Calu3 (cell line): ENCODE results near the gene NAA80. TPM values are rescaled to one million over a fixed set of nuclear protein-coding genes. Genes with fewer than 3 reads are reported as not detected.

Experiments
- BruUV-seq: library from RNA; stranded (reverse); fragments of 400-500 nt; replicated peaks from 2 replicates; lab custom pipeline; 2021; lab: Mats Ljungman, UMichigan
- CTCF ChIA-PET: fragments of 300-600 bp; sonication (Branson Sonifier 250); formaldehyde crosslinking; loops from one replicate; lab custom pipeline; 2022; ENCODE audit warnings: antibody characterized with exemption; lab: Charles Lee
- DNase-seq: peaks from one replicate; pipeline ENCODE4 v3.0.0; 2022
- H3K27ac Mint-ChIP-seq: one replicate; pipeline ENCODE4 v1.8.0; 2022; ENCODE audit warnings: mixed read lengths; ENCODE audit not compliant: unreplicated experiment
- H3K27me3 Mint-ChIP-seq: one replicate; pipeline ENCODE4 v1.8.0; 2022; ENCODE audit warnings: mixed read lengths; ENCODE audit not compliant: unreplicated experiment
- H3K36me3 Mint-ChIP-seq: one replicate; pipeline ENCODE4 v1.8.0; 2022; ENCODE audit warnings: mild to moderate bottlenecking, moderate library complexity, mixed read lengths; ENCODE audit not compliant: insufficient read depth, unreplicated experiment
- H3K4me1 Mint-ChIP-seq: one replicate; pipeline ENCODE4 v1.8.0; 2022; ENCODE audit warnings: mild to moderate bottlenecking, low read depth, mixed read lengths; ENCODE audit not compliant: unreplicated experiment
- H3K4me3 Mint-ChIP-seq: one replicate; pipeline ENCODE4 v1.8.0; 2022; ENCODE audit warnings: mild to moderate bottlenecking, low read depth, moderate library complexity, mixed read lengths; ENCODE audit not compliant: unreplicated experiment
- H3K9me3 Mint-ChIP-seq: one replicate; pipeline ENCODE4 v1.8.0; 2022; ENCODE audit warnings: low read depth, mixed read lengths; ENCODE audit not compliant: unreplicated experiment
- CTCF ChIP-seq: fragments of 200-600 bp; IDR thresholded peaks from one replicate; pipeline ENCODE4 v1.8.0; 2022; ENCODE audit warnings: antibody characterized with exemption; ENCODE audit not compliant: unreplicated experiment
- intact Hi-C: fragments of 100-400 bp; cut with micrococcal nuclease; formaldehyde crosslinking; loops from one replicate; pipeline ENCODE4 v1.10.0; 2022; ENCODE audit not compliant: unreplicated experiment
- total RNA-seq: library from RNA; stranded (reverse); gene quantifications from 2 replicates; pipeline ENCODE4 v1.2.3, GENCODE V29; 2022

The NAA80 gene
- total RNA-seq, 1 experiment from 2014 or later, result 15.0 TPM

GRCh38 chr3:50331364-50331907 is 32.2 kb upstream of the NAA80 start:
- no peak for TF ChIP-seq CTCF
- Mint-ChIP-seq H3K27me3 (no peaks in the 10 kb centered on the region), H3K36me3 (peaks cover 45% of the 10 kb centered on the region), H3K4me1 (no peaks in the 10 kb centered on the region), H3K27ac (no peak overlapping the region), H3K4me3 (no peak overlapping the region), H3K9me3 (no peaks in the 10 kb centered on the region)
- intact Hi-C loops, result no loop called here
- BruUV-seq, result no TSS peak
- CTCF ChIA-PET, result no interaction called here
- no peak for DNase-seq

- H3K27me3 Mint-ChIP-seq, result no peaks in the 10 kb centered on the region
- H3K9me3 Mint-ChIP-seq, result no peaks in the 10 kb centered on the region
- no peaks in the 10 kb centered on the region for H3K4me1 Mint-ChIP-seq
- no peak for DNase-seq
- no TSS peak for BruUV-seq
- intact Hi-C loops, result no loop called here
- TF ChIP-seq CTCF, result no peak
- no peak overlapping the region for H3K27ac Mint-ChIP-seq
- peaks cover 35% of the 10 kb centered on the region for H3K36me3 Mint-ChIP-seq
- CTCF ChIA-PET, result no interaction called here
- H3K4me3 Mint-ChIP-seq, result no peak overlapping the region
Observed at GRCh38 chr3:50330330-50330729, 31.1 kb upstream of the NAA80 start.

- no peaks in the 10 kb centered on the region for H3K27me3 Mint-ChIP-seq
- H3K36me3 Mint-ChIP-seq, result peaks cover 36% of the 10 kb centered on the region
- H3K4me3 Mint-ChIP-seq, result peak within 1 kb of the TSS; percentile 82
- peak; percentile 96 for DNase-seq
- no peak for TF ChIP-seq CTCF
- peak within 1 kb of the TSS; percentile 64 for H3K27ac Mint-ChIP-seq
- intact Hi-C loops, result loop anchor here (10.0 kb wide), 1 partner anchor 53 kb away; the partner anchor contains the start of gene LSMEM2
- CTCF ChIA-PET, result interaction anchor here (0.9 to 1.8 kb wide), 3 partner anchors 9 to 68 kb away, joined by 3 to 14 read pairs (median 6); partner anchors contain the start of gene IFRD2
- BruUV-seq, result TSS peak; percentile 91
- no peaks in the 10 kb centered on the region for H3K4me1 Mint-ChIP-seq
- H3K9me3 Mint-ChIP-seq, result no peaks in the 10 kb centered on the region
Observed at GRCh38 chr3:50327943-50328691, 28.9 kb upstream of the NAA80 start, which contains the start of gene TUSC2. TUSC2 (minus strand) TSS chr3:50328223; CDS start chr3:50328099, 124 bp downstream.

GRCh38 chr3:50327129-50327528 is 27.9 kb upstream of the NAA80 start:
- peaks cover 36% of the 10 kb centered on the region for H3K36me3 Mint-ChIP-seq
- BruUV-seq, result no TSS peak
- H3K27ac Mint-ChIP-seq, result peak overlapping the region; percentile 64
- H3K9me3 Mint-ChIP-seq, result no peaks in the 10 kb centered on the region
- DNase-seq, result no peak
- H3K4me1 Mint-ChIP-seq, result no peaks in the 10 kb centered on the region
- H3K27me3 Mint-ChIP-seq, result no peaks in the 10 kb centered on the region
- CTCF ChIA-PET, result interaction anchor here (1.6 to 1.8 kb wide), 2 partner anchors 10 to 35 kb away, joined by 6 to 14 read pairs; partner anchors contain the start of gene IFRD2
- no peak for TF ChIP-seq CTCF
- intact Hi-C loops, result loop anchor here (10.0 kb wide), 1 partner anchor 52 kb away; the partner anchor contains the start of gene LSMEM2
- peak overlapping the region; percentile 82 for H3K4me3 Mint-ChIP-seq
